Measurements from ENCODE around the gene RTF1.

DNA sequence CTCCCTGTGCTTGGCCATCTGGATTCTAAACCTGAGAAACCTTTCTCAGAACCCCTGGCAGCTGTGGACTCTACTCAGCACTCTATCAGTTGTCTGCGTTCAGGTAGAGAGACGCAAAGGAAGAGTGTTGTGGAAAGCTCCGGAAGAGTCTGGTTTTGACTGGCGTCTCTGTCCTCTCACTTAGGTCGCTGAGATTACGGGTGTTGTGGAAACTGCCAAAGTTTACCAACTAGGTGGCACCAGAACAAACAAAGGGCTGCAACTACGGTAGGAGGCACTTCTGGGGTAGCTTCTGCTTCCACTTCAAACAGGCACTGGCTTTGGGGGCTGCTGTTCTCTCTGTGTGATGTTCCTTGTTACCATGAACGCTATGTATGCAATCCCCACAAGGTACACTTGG, 57.5 kb downstream of the RTF1 start:
- TF ChIP-seq FOXM1 (IDR thresholded peaks at IDR 0.05; ENCODE audit: borderline replicate concordance) (no peak), LEF1 (IDR thresholded peaks at IDR 0.05; ENCODE audit: borderline replicate concordance) (no peak), FOXA1 (IDR thresholded peaks at IDR 0.05) (no peak), ARNT (IDR thresholded peaks at IDR 0.05) (no peak), L3MBTL2 (conservative IDR thresholded peaks at IDR 0.05) (no peak), NFRKB (IDR thresholded peaks at IDR 0.05) (no peak), SUZ12 (IDR thresholded peaks at IDR 0.05) (no peak), BHLHE40 (IDR thresholded peaks at IDR 0.05; ENCODE audit: borderline replicate concordance) (no peak), HDGF (IDR thresholded peaks at IDR 0.05; ENCODE audit: borderline replicate concordance) (no peak), SP1 (IDR thresholded peaks at IDR 0.05) (no peak), FOXK2 (IDR thresholded peaks at IDR 0.05) (no peak), TARDBP (IDR thresholded peaks at IDR 0.05) (no peak)
- TF ChIP-seq, protein P1, sequence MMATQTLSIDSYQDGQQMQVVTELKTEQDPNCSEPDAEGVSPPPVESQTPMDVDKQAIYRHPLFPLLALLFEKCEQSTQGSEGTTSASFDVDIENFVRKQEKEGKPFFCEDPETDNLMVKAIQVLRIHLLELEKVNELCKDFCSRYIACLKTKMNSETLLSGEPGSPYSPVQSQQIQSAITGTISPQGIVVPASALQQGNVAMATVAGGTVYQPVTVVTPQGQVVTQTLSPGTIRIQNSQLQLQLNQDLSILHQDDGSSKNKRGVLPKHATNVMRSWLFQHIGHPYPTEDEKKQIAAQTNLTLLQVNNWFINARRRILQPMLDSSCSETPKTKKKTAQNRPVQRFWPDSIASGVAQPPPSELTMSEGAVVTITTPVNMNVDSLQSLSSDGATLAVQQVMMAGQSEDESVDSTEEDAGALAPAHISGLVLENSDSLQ (IDR thresholded peaks at IDR 0.05), result no peak

Data from HEK293T (cell line).